Transverse colon (tissue), 4 donors: Measurements from ENCODE around the gene RHOXF2. TPM values are rescaled to one million over a fixed set of nuclear protein-coding genes. Genes with fewer than 3 reads are reported as not detected.
"Not testable (repeated sequence)": the region's sequence is repeated elsewhere in the genome, so short reads cannot be mapped to it uniquely, and the experiment has no call there.

ENCODE experiments used
- DNase-seq: peaks from one replicate; pipeline ENCODE4 v3.0.0-alpha.2; 2019
- H3K27ac ChIP-seq, 4 donors: fragments of 200-600 bp; sonication (generic); 2 replicates each; pipeline ENCODE4 v1.5.1; 2016 to 2018; ENCODE audit warnings: inconsistent platforms in 4 of 4
- H3K27me3 ChIP-seq: fragments of 200-600 bp; sonication (generic); 2 replicates; pipeline ENCODE4 v1.5.1; 2017; ENCODE audit warnings: inconsistent platforms
- H3K36me3 ChIP-seq, 4 donors: fragments of 200-600 bp; sonication (generic); 2 replicates each; pipeline ENCODE4 v1.5.1; 2017 to 2019; ENCODE audit warnings: inconsistent platforms in 4 of 4
- H3K4me1 ChIP-seq, 4 donors: fragments of 200-600 bp; sonication (generic); 2 replicates each; pipeline ENCODE4 v1.5.1; 2017 to 2020; ENCODE audit warnings: inconsistent platforms in 4 of 4
- H3K4me3 ChIP-seq, 4 donors: fragments of 200-600 bp; sonication (generic); 1 replicate in 1 of 4; 2 replicates in 3 of 4; pipeline versions ENCODE4 v1.5.1 to v1.6.1; 2017 to 2019; ENCODE audit warnings: inconsistent platforms in 4 of 4
- H3K9me3 ChIP-seq, 2 donors: fragments of 200-600 bp; sonication (generic); 2 replicates each; pipeline ENCODE4 v1.5.1; 2017 to 2019; ENCODE audit warnings: inconsistent platforms in 2 of 2
- EP300 ChIP-seq: sonication (generic); formaldehyde crosslinking; IDR thresholded peaks from one replicate; pipeline ENCODE4 v1.6.1; 2017; ENCODE audit warnings: antibody characterized with exemption, low read depth
- POLR2A ChIP-seq: fragments of 450-650 bp; IDR thresholded peaks from one replicate; pipeline ENCODE4 v1.6.1; 2016; ENCODE audit warnings: antibody characterized with exemption, mild to moderate bottlenecking, moderate library complexity
- POLR2AphosphoS5 ChIP-seq, 3 donors: sonication (generic); formaldehyde crosslinking; IDR thresholded peaks; one replicate each; pipeline ENCODE4 v1.6.1; 2016; ENCODE audit warnings: antibody characterized with exemption in 3 of 3
- WGBS, 2 donors: methylation state at CpG; one replicate each; pipeline ENCODE4 v1.1.5; 2018; ENCODE audit warnings: low coverage in 1 of 2; 5-methylcytosine and 5-hydroxymethylcytosine counted together
- in situ Hi-C, 4 donors: fragments of 200-750 bp; cut with MboI; loops; one replicate each; pipeline versions ENCODE4 v1.15.0 to v1.15.1; 2017; ENCODE audit warnings: low sequenced_read_pairs in 3 of 4, low pct_ligation_motif_present in 1 of 4, low pct_unique_long_range_greater_than_20kb in 1 of 4
- intact Hi-C: fragments of 100-400 bp; cut with DNase I; formaldehyde crosslinking; loops from one replicate; pipeline ENCODE4 v1.15.1; 2023; ENCODE audit warnings: low total_unique reads
- total RNA-seq, 4 donors: library from RNA; depleted of rRNA; stranded (reverse); fragments of >200 nt; gene quantifications; one replicate each; pipeline ENCODE4 v1.1.0, GENCODE V29; 2016
- TF ChIP-seq, protein P1 (sequence below), 5 experiments: fragments of 200-600 bp in 3 of 5; fragments of 450-650 bp in 2 of 5; sonication (generic) in 3 of 5; IDR thresholded peaks; 1 replicate in 2 of 5; 2 replicates in 3 of 5; pipeline ENCODE4 v1.5.1; 2016 to 2017; ENCODE audit warnings: antibody characterized with exemption in 5 of 5, inconsistent platforms in 3 of 5, mild to moderate bottlenecking in 2 of 5, moderate library complexity in 1 of 5

The RHOXF2 gene
- total RNA-seq, 4 donors from 2014 or later: not detected

DNA sequence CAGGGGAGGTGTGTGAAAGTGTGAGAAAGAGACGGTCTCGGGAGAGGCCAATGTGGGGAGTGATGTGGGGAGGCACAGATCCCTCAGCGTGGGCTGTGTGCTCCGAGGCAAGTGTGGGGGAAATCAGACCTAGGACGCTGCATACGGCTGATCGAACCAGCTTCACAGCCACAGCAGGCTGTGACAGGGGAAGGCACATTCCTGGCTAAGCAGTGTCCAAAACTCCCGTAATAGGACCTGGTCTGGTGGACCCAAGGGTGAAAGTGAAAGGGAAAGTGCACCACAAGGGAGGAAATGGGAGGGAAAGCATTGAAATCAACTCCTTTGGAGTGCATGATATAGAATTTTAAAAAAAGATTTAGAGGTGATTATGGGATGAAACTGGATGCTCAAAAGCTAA is 10.9 kb upstream of the RHOXF2 start:
- Histone ChIP-seq H3K9me3 (no peaks in the 10 kb centered on the region), H3K4me3 (no peak overlapping the region), H3K4me1 (no peaks in the 10 kb centered on the region), H3K27ac (no peak overlapping the region), H3K36me3 (no peaks in the 10 kb centered on the region), H3K27me3 (no peaks in the 10 kb centered on the region)
- intact Hi-C loops: no loop called here
- in situ Hi-C loops: no loop called here
- WGBS, 2 donors: 78% methylated on average over 8 of the region's 8 CpGs; no CpG with 5 or more reads in 1 of the 2 donors
- DNase-seq: no peak
- TF ChIP-seq, protein P1, sequence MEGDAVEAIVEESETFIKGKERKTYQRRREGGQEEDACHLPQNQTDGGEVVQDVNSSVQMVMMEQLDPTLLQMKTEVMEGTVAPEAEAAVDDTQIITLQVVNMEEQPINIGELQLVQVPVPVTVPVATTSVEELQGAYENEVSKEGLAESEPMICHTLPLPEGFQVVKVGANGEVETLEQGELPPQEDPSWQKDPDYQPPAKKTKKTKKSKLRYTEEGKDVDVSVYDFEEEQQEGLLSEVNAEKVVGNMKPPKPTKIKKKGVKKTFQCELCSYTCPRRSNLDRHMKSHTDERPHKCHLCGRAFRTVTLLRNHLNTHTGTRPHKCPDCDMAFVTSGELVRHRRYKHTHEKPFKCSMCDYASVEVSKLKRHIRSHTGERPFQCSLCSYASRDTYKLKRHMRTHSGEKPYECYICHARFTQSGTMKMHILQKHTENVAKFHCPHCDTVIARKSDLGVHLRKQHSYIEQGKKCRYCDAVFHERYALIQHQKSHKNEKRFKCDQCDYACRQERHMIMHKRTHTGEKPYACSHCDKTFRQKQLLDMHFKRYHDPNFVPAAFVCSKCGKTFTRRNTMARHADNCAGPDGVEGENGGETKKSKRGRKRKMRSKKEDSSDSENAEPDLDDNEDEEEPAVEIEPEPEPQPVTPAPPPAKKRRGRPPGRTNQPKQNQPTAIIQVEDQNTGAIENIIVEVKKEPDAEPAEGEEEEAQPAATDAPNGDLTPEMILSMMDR (IDR thresholded peaks at IDR 0.05): no peak
- TF ChIP-seq POLR2AphosphoS5 (IDR thresholded peaks at IDR 0.05) (no peak), EP300 (no peak), POLR2A (no peak)

DNA sequence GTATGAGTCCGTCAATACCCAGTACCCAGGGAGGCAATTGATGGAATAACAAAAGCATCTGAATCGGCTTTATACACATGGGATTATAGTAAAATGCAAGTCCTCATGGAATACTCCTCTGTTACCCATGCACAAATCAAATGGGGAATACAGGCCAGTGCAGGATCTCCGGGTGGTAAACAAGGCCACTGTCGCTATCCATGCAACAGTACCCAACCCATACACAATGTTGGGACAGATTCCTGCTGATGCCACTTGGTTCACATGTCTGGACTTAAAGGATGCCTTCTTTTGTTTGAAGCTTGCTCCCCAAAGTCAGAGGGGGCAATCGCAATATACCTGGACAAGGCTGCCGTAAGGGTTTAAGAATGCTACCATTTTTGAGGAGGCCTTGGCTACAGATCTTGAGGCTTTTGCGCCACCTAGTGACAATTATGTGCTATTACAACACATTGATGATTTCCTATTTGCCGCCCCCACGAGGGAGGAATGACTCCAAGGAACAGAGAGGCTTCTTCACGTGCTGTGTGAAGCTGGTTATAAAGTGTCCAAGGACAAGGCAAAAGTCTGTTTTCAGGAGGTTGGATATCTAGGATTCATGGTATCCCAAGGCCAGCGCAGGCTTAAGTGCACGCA is 8.2 kb upstream of the RHOXF2 start:
- H3K4me3 ChIP-seq, H3K27me3 ChIP-seq, DNase-seq, H3K4me1 ChIP-seq, in situ Hi-C loops, H3K27ac ChIP-seq, H3K36me3 ChIP-seq, H3K9me3 ChIP-seq, intact Hi-C loops: not testable (repeated sequence)
- no CpG with 5 or more reads among the region's 12 CpGs for WGBS, 2 donors

- H3K9me3 ChIP-seq, H3K36me3 ChIP-seq, intact Hi-C loops, DNase-seq, H3K27me3 ChIP-seq, H3K27ac ChIP-seq, H3K4me1 ChIP-seq, H3K4me3 ChIP-seq, in situ Hi-C loops: not testable (repeated sequence)
- 92% methylated on average over 31 of the region's 33 CpGs; no CpG with 5 or more reads in 1 of the 2 donors for WGBS, 2 donors
Measured at GRCh38 chrX:120159086-120159485, 673 bp downstream of the RHOXF2 start.

DNA sequence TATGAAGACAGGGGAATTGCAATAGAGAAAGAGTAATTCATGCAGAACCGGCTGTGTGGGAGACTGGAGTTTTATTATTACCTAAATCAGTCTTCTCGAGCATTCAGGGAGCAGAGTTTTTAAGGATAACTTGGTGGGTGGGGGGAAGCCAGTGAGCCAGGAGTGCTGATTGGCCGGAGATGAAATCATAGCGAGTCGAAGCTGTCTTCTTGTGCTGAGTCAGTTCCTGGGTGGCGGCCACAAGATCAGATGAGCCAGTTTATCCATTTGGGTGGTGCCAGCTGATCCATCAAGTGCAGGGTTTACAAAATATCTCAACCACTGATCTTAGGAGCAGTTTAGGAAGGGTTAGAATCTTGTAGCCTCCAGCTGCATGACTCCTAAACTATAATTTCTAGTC is 34.8 kb downstream of the RHOXF2 start:
- H3K27ac ChIP-seq, H3K9me3 ChIP-seq, H3K4me3 ChIP-seq, in situ Hi-C loops, H3K36me3 ChIP-seq, intact Hi-C loops, H3K27me3 ChIP-seq, H3K4me1 ChIP-seq, DNase-seq: not testable (repeated sequence)
- no CpG with 5 or more reads among the region's 6 CpGs for WGBS, 2 donors

DNA sequence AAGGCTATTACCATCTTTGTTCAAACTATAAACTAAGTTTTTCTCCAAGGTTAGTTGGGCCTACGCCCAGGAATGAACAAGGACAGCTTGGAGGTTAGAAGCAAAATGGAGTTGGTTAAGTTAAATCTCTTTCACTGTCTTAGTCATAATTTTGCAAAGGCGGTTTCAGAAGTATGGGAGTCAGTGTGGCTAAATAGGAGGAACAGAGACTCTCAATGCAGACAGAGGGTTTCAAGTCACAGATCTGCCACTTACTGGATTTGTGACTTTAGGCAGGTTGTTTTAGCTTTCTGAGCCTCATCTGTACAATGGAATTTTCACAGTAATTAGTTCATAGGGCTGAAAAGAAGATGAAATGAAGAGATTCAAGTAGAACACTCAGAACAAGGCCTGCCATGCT is 35.3 kb downstream of the RHOXF2 start:
- H3K9me3 ChIP-seq, H3K4me1 ChIP-seq, in situ Hi-C loops, H3K4me3 ChIP-seq, H3K36me3 ChIP-seq, H3K27me3 ChIP-seq, DNase-seq, intact Hi-C loops, H3K27ac ChIP-seq: not testable (repeated sequence)
- WGBS, 2 donors: no CpG with 5 or more reads among the region's 2 CpGs

- no CpG with 5 or more reads among the region's 6 CpGs for WGBS, 2 donors
- in situ Hi-C loops, H3K4me1 ChIP-seq, H3K27ac ChIP-seq, H3K36me3 ChIP-seq, H3K27me3 ChIP-seq, H3K4me3 ChIP-seq, DNase-seq, intact Hi-C loops, H3K9me3 ChIP-seq: not testable (repeated sequence)
Measured at GRCh38 chrX:120195786-120196185, 37.4 kb downstream of the RHOXF2 start.

GRCh38 chrX:120196626-120197283 is 38.3 kb downstream of the RHOXF2 start:
- H3K9me3 ChIP-seq, H3K4me1 ChIP-seq, H3K27me3 ChIP-seq, in situ Hi-C loops, H3K4me3 ChIP-seq, DNase-seq, H3K27ac ChIP-seq, H3K36me3 ChIP-seq, intact Hi-C loops: not testable (repeated sequence)
- no CpG with 5 or more reads among the region's 8 CpGs for WGBS, 2 donors
